ENCODE results near the gene B3GAT2. TPM values are rescaled to one million over a fixed set of nuclear protein-coding genes. Genes with fewer than 3 reads are reported as not detected.

The B3GAT2 gene
- total RNA-seq, 1 experiment from 2014 or later: not detected

- intact Hi-C loops (cut with micrococcal nuclease): loop anchor here (2.0 kb wide), 1 partner anchor 250 kb away; no protein-coding TSS in a partner anchor
- Histone ChIP-seq H3K36me3 (ENCODE audit: low read depth, low read length) (no peaks in the 10 kb centered on the region), H3K4me3 (ENCODE audit: low read length) (no peak overlapping the region), H3K4me1 (ENCODE audit: insufficient read depth, low read length) (peaks cover 3% of the 10 kb centered on the region; the same call in 1 of the 2 replicates), H2AFZ (ENCODE audit: low read length) (no peak overlapping the region), H3K4me2 (ENCODE audit: low read length) (peak overlapping the region; percentile 92), H3F3A (ENCODE audit: low read length, unreplicated experiment) (no peaks in the 10 kb centered on the region), H3K27ac (ENCODE audit: low read length) (no peak overlapping the region), H3K9ac (ENCODE audit: low read length) (no peak overlapping the region), H3K9me3 (ENCODE audit: low read length) (no peaks in the 10 kb centered on the region), H4K20me1 (ENCODE audit: low read length) (no peaks in the 10 kb centered on the region), H3K9me2 (replicated peaks; ENCODE audit: low read length) (no peaks in the 10 kb centered on the region), H3K27me3 (ENCODE audit: low read length) (peaks cover 51% of the 10 kb centered on the region), H3K79me2 (ENCODE audit: low read length) (no peaks in the 10 kb centered on the region)
- DNase-seq (no peak), ATAC-seq (no peak)
- CTCF ChIA-PET: no interaction called here
- TF ChIP-seq CTCF (conservative IDR thresholded peaks at IDR 0.05; ENCODE audit: low read depth, low read length) (no peak), EZH2 (IDR thresholded peaks at IDR 0.05; ENCODE audit: low read length, unreplicated experiment) (no peak), EZH2phosphoT487 (IDR thresholded peaks at IDR 0.05; ENCODE audit: borderline replicate concordance, low read length) (no peak)
- no TSS peak for BruUV-seq (replicated peaks)
- POLR2A ChIA-PET (ENCODE audit: unreplicated experiment): no interaction called here
These were observed 391 bp upstream of the B3GAT2 start for GRCh38 chr6:70957284-70957617.

GRCh38 chr6:70956191-70956450, 739 bp downstream of the B3GAT2 start:
- Histone ChIP-seq H3K27ac (ENCODE audit: low read length) (no peak overlapping the region), H3K27me3 (ENCODE audit: low read length) (peaks cover 56% of the 10 kb centered on the region), H3K9me2 (replicated peaks; ENCODE audit: low read length) (no peaks in the 10 kb centered on the region), H4K20me1 (ENCODE audit: low read length) (no peaks in the 10 kb centered on the region), H3K9me3 (ENCODE audit: low read length) (no peaks in the 10 kb centered on the region), H3K9ac (ENCODE audit: low read length) (no peak overlapping the region), H3F3A (ENCODE audit: low read length, unreplicated experiment) (no peaks in the 10 kb centered on the region), H2AFZ (ENCODE audit: low read length) (peak overlapping the region; percentile 53; the same call in 1 of the 2 replicates), H3K36me3 (ENCODE audit: low read depth, low read length) (no peaks in the 10 kb centered on the region), H3K79me2 (ENCODE audit: low read length) (no peaks in the 10 kb centered on the region), H3K4me3 (ENCODE audit: low read length) (peak overlapping the region; percentile 62), H3K4me2 (ENCODE audit: low read length) (peak overlapping the region; percentile 92), H3K4me1 (ENCODE audit: insufficient read depth, low read length) (peaks cover 3% of the 10 kb centered on the region; the same call in 1 of the 2 replicates)
- TF ChIP-seq CTCF (conservative IDR thresholded peaks at IDR 0.05; ENCODE audit: low read depth, low read length) (0 out of 2 replicates have a peak, but pooled peaks have one; percentile 27), EZH2phosphoT487 (IDR thresholded peaks at IDR 0.05; ENCODE audit: borderline replicate concordance, low read length) (no peak)
- DNase-seq: no peak
- BruUV-seq (replicated peaks): no TSS peak
- ATAC-seq: no peak; the same call in 1 of the 2 replicates
- ChIA-PET POLR2A (ENCODE audit: unreplicated experiment) (no interaction called here), CTCF (interaction anchor here (0.7 to 1.1 kb wide), 3 partner anchors 72 to 735 kb away, joined by 3 to 5 read pairs (median 4); no protein-coding TSS in a partner anchor)
- intact Hi-C loops (cut with micrococcal nuclease): loop anchor here (2.0 kb wide), 1 partner anchor 249 kb away; no protein-coding TSS in a partner anchor

GRCh38 chr6:70955441-70956190, 1.2 kb downstream of the B3GAT2 start:
- no peak overlapping the region for H3K27ac ChIP-seq (ENCODE audit: low read length)
- peak; percentile 73 for TF ChIP-seq CTCF (conservative IDR thresholded peaks at IDR 0.05; ENCODE audit: low read depth, low read length)
- TF ChIP-seq EZH2 (IDR thresholded peaks at IDR 0.05; ENCODE audit: low read length, unreplicated experiment): no peak
- H3K79me2 ChIP-seq (ENCODE audit: low read length): no peaks in the 10 kb centered on the region
- ATAC-seq (peak; percentile 91), DNase-seq (peak; percentile 73)
- peak overlapping the region; percentile 92 for H3K4me2 ChIP-seq (ENCODE audit: low read length)
- no peaks in the 10 kb centered on the region for H3K9me3 ChIP-seq (ENCODE audit: low read length)
- H3K4me1 ChIP-seq (ENCODE audit: insufficient read depth, low read length): peaks cover 3% of the 10 kb centered on the region; the same call in 1 of the 2 replicates
- ChIA-PET POLR2A (ENCODE audit: unreplicated experiment) (no interaction called here), CTCF (interaction anchor here (0.5 to 1.1 kb wide), 5 partner anchors 72 to 735 kb away, joined by 3 to 5 read pairs (median 3); no protein-coding TSS in a partner anchor)
- no peak overlapping the region for H3K9ac ChIP-seq (ENCODE audit: low read length)
- BruUV-seq (replicated peaks): no TSS peak
- peak overlapping the region; percentile 62 for H3K4me3 ChIP-seq (ENCODE audit: low read length)
- H3F3A ChIP-seq (ENCODE audit: low read length, unreplicated experiment): no peaks in the 10 kb centered on the region
- intact Hi-C loops (cut with micrococcal nuclease): loop anchor here (2.0 kb wide), 1 partner anchor 249 kb away; no protein-coding TSS in a partner anchor
- H3K9me2 ChIP-seq (replicated peaks; ENCODE audit: low read length): no peaks in the 10 kb centered on the region
- H4K20me1 ChIP-seq (ENCODE audit: low read length): no peaks in the 10 kb centered on the region
- H2AFZ ChIP-seq (ENCODE audit: low read length): peak overlapping the region; percentile 74; the same call in 1 of the 2 replicates
- H3K27me3 ChIP-seq (ENCODE audit: low read length): peaks cover 60% of the 10 kb centered on the region
- no peaks in the 10 kb centered on the region for H3K36me3 ChIP-seq (ENCODE audit: low read depth, low read length)
